LNCaP clone FGC (cell line): ENCODE measurements around the gene NRXN2.

Source experiments
- DNase-seq: peaks from one replicate; pipeline ENCODE4 v3.0.0-alpha.2; 2011; ENCODE audit warnings: low read depth
- H3K4me3 ChIP-seq: 2 replicates; pipeline ENCODE4 v1.5.1; 2011; ENCODE audit warnings: mild to moderate bottlenecking, low read depth, low read length, control low read depth
- CTCF ChIP-seq: IDR thresholded peaks from 2 replicates; pipeline ENCODE4 v1.5.1; 2012; ENCODE audit warnings: mild to moderate bottlenecking; ENCODE audit not compliant: control insufficient read depth, insufficient read depth; ENCODE audit errors: extremely low read depth

NRXN2 gene

GRCh38 chr11:64606796-64607380 is 116.1 kb downstream of the NRXN2 start:
- no peak for DNase-seq
- H3K4me3 ChIP-seq, result no peak overlapping the region
- no peak for TF ChIP-seq CTCF

- no peak overlapping the region for H3K4me3 ChIP-seq
- no peak for TF ChIP-seq CTCF
These were observed 117.1 kb downstream of the NRXN2 start for GRCh38 chr11:64605656-64606585.

GRCh38 chr11:64605244-64605560 is 117.8 kb downstream of the NRXN2 start:
- no peak for TF ChIP-seq CTCF
- no peak overlapping the region for H3K4me3 ChIP-seq
- no peak for DNase-seq

More at GRCh38 chr11:64605656-64606585, 117.1 kb downstream of the NRXN2 start:
- DNase-seq, result no peak

GRCh38 chr11:64604458-64605243 is 118.3 kb downstream of the NRXN2 start:
- no peak for DNase-seq
- TF ChIP-seq CTCF, result no peak
- H3K4me3 ChIP-seq, result no peak overlapping the region

- TF ChIP-seq CTCF, result no peak
- H3K4me3 ChIP-seq, result no peak overlapping the region
- no peak for DNase-seq
These were observed 119.4 kb downstream of the NRXN2 start for GRCh38 chr11:64603411-64604110.

- no peak for TF ChIP-seq CTCF
These were observed 120.4 kb downstream of the NRXN2 start for GRCh38 chr11:64602466-64603070.

More at GRCh38 chr11:64602466-64603070, 120.4 kb downstream of the NRXN2 start:
- H3K4me3 ChIP-seq, result no peak overlapping the region
- no peak for DNase-seq
